SK-N-SH treated with all-trans-retinoic acid at 6 μM for 48 hours (cell line): ENCODE measurements around the gene CDIPT.
"Not testable (repeated sequence)": the region's sequence is repeated elsewhere in the genome, so short reads cannot be mapped to it uniquely, and the experiment has no call there.

Experiments
- ATAC-seq: fragments of 200-7000 bp; cut with Tn5 transposase; 3 replicates; pipeline ENCODE4 v1.9.1; 2020; ENCODE audit warnings: mild to moderate bottlenecking, moderate library complexity
- ARNTL ChIP-seq: fragments of 450-650 bp; formaldehyde crosslinking; IDR thresholded peaks from 2 replicates; pipeline ENCODE4 v1.5.0; 2020; ENCODE audit warnings: low read depth, mild to moderate bottlenecking, moderate library complexity, borderline replicate concordance
- BACH2 ChIP-seq: fragments of 250-450 bp; sonication (Bioruptor Pico); IDR thresholded peaks from 2 replicates; pipeline ENCODE4 v1.9.0; 2021; ENCODE audit warnings: mild to moderate bottlenecking, borderline replicate concordance
- CSDC2 ChIP-seq: fragments of 250-450 bp; sonication (Bioruptor Pico); IDR thresholded peaks from 2 replicates; pipeline ENCODE4 v1.5.0; 2020; ENCODE audit warnings: mild to moderate bottlenecking, moderate library complexity
- ESRRG ChIP-seq: fragments of 250-450 bp; sonication (Bioruptor Pico); IDR thresholded peaks from 2 replicates; pipeline ENCODE4 v1.6.1; 2021; ENCODE audit warnings: mild to moderate bottlenecking
- GLIS3 ChIP-seq: fragments of 250-450 bp; sonication (Bioruptor Pico); IDR thresholded peaks from 2 replicates; pipeline ENCODE4 v1.5.0; 2020; ENCODE audit warnings: mild to moderate bottlenecking, moderate library complexity
- ISL1 ChIP-seq: fragments of 250-450 bp; sonication (Bioruptor Pico); IDR thresholded peaks from 2 replicates; pipeline ENCODE4 v2.1.2; 2022; ENCODE audit warnings: mild to moderate bottlenecking, moderate library complexity
- OSR1 ChIP-seq: fragments of 250-450 bp; sonication (Bioruptor Pico); IDR thresholded peaks from 2 replicates; pipeline ENCODE4 v1.8.0; 2022; ENCODE audit warnings: moderate library complexity, mild to moderate bottlenecking, inconsistent platforms
- PPARA ChIP-seq: fragments of 250-450 bp; sonication (Bioruptor Pico); IDR thresholded peaks from 2 replicates; pipeline ENCODE4 v1.5.0; 2020; ENCODE audit warnings: mild to moderate bottlenecking, borderline replicate concordance
- RARB ChIP-seq: fragments of 250-450 bp; sonication (Bioruptor Pico); IDR thresholded peaks from 2 replicates; pipeline ENCODE4 v1.8.0; 2021; ENCODE audit warnings: mild to moderate bottlenecking, moderate library complexity
- SNAI2 ChIP-seq: fragments of 250-450 bp; sonication (Bioruptor Pico); IDR thresholded peaks from 2 replicates; pipeline ENCODE4 v1.5.0; 2020; ENCODE audit warnings: mild to moderate bottlenecking, moderate library complexity
- TCF4 ChIP-seq: fragments of 250-450 bp; sonication (Bioruptor Pico); IDR thresholded peaks from 2 replicates; pipeline ENCODE4 v1.8.0; 2021; ENCODE audit warnings: mild to moderate bottlenecking, moderate library complexity, borderline replicate concordance
- TOX ChIP-seq: fragments of 250-450 bp; sonication (Bioruptor Pico); IDR thresholded peaks from 2 replicates; pipeline ENCODE4 v1.8.0; 2021; ENCODE audit warnings: mild to moderate bottlenecking, moderate library complexity, borderline replicate concordance
- ZC3H10 ChIP-seq: fragments of 250-450 bp; sonication (Bioruptor Pico); IDR thresholded peaks from 2 replicates; pipeline ENCODE4 v1.5.1; 2021; ENCODE audit warnings: mild to moderate bottlenecking, moderate library complexity
- ZFP3 ChIP-seq: fragments of 250-450 bp; sonication (Bioruptor Pico); IDR thresholded peaks from 2 replicates; pipeline ENCODE4 v1.5.0; 2020; ENCODE audit warnings: mild to moderate bottlenecking, moderate library complexity
- ZFP30 ChIP-seq: fragments of 450-650 bp; formaldehyde crosslinking; IDR thresholded peaks from 2 replicates; pipeline ENCODE4 v1.5.0; 2022; ENCODE audit warnings: mild to moderate bottlenecking, moderate library complexity
- ZNF565 ChIP-seq: fragments of 450-650 bp; formaldehyde crosslinking; conservative IDR thresholded peaks from 2 replicates; pipeline ENCODE4 v1.5.0; 2020; ENCODE audit warnings: low read depth, mild to moderate bottlenecking, moderate library complexity
- ZNF70 ChIP-seq: fragments of 450-650 bp; formaldehyde crosslinking; IDR thresholded peaks from 2 replicates; pipeline ENCODE4 v1.5.0; 2020; ENCODE audit warnings: mild to moderate bottlenecking, moderate library complexity
- ZNF8 ChIP-seq: fragments of 450-650 bp; formaldehyde crosslinking; IDR thresholded peaks from 2 replicates; pipeline ENCODE4 v1.5.0; 2020; ENCODE audit warnings: mild to moderate bottlenecking, moderate library complexity
- TF ChIP-seq, protein P1 (sequence below): fragments of 250-450 bp; sonication (Bioruptor Pico); IDR thresholded peaks from 2 replicates; pipeline ENCODE4 v1.8.0; 2020; ENCODE audit warnings: mild to moderate bottlenecking, moderate library complexity, borderline replicate concordance
- TF ChIP-seq, protein P2 (sequence below): fragments of 250-450 bp; sonication (Bioruptor Pico); IDR thresholded peaks from 2 replicates; pipeline ENCODE4 v1.5.1; 2020; ENCODE audit warnings: low read depth, mild to moderate bottlenecking, moderate library complexity
- TF ChIP-seq, protein P3 (sequence below): fragments of 250-450 bp; sonication (Bioruptor Pico); IDR thresholded peaks from 2 replicates; pipeline ENCODE4 v1.5.1; 2021; ENCODE audit warnings: mild to moderate bottlenecking, moderate library complexity
- TF ChIP-seq, protein P4 (sequence below): fragments of 250-450 bp; sonication (Bioruptor Pico); IDR thresholded peaks from 2 replicates; pipeline ENCODE4 v1.5.0; 2020; ENCODE audit warnings: mild to moderate bottlenecking, moderate library complexity

The CDIPT gene

DNA sequence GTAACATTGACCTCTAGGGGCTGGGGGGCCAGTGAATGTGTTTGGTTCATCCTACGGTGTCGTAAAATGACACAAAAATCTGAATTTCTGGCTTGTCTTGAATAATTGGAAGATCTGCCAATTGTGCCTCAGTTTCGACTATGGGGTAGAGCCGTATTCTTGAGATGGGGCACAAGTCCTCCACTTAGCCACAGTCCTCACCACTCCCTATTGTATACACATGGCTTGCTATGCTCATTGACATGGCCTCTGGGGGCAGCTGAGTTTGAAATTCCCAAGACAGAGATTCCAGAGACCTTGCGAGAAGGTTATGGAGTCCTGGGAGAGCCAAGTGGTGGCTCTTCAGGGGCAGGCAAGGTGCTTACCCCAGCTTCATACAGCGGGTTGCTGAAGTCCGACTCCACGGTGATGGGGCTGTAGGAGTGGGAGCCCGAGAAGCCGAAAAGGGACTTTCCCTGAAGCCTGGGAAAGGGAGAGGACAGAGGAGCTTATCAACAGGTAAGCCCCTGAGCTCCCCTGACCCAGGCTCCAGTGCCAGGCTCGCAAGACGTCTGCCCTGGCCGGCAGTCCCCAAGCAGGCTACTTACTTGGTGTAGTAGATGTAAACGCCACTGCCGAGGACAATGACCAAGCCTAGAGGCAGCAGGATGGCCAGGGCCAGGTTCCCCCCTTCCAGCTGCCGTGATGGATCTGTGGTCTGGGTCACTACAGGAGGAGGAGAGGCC lies 9.0 kb upstream of the CDIPT start:
- TF ChIP-seq RARB (no peak), ZNF565 (CRISPR knock-in tag) (no peak), CSDC2 (no peak), ZFP30 (no peak), TCF4 (no peak), ARNTL (CRISPR knock-in tag) (no peak), ZFP3 (CRISPR knock-in tag) (no peak), ZNF8 (CRISPR knock-in tag) (no peak), BACH2 (CRISPR knock-in tag) (no peak), ZNF70 (CRISPR knock-in tag) (no peak), TOX (CRISPR knock-in tag) (no peak), SNAI2 (CRISPR knock-in tag) (no peak), ESRRG (no peak), ISL1 (CRISPR knock-in tag) (no peak), OSR1 (CRISPR knock-in tag) (no peak), PPARA (CRISPR knock-in tag) (no peak)
- TF ChIP-seq, protein P1, sequence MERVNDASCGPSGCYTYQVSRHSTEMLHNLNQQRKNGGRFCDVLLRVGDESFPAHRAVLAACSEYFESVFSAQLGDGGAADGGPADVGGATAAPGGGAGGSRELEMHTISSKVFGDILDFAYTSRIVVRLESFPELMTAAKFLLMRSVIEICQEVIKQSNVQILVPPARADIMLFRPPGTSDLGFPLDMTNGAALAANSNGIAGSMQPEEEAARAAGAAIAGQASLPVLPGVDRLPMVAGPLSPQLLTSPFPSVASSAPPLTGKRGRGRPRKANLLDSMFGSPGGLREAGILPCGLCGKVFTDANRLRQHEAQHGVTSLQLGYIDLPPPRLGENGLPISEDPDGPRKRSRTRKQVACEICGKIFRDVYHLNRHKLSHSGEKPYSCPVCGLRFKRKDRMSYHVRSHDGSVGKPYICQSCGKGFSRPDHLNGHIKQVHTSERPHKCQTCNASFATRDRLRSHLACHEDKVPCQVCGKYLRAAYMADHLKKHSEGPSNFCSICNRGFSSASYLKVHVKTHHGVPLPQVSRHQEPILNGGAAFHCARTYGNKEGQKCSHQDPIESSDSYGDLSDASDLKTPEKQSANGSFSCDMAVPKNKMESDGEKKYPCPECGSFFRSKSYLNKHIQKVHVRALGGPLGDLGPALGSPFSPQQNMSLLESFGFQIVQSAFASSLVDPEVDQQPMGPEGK (CRISPR knock-in tag): no peak
- TF ChIP-seq, protein P2, sequence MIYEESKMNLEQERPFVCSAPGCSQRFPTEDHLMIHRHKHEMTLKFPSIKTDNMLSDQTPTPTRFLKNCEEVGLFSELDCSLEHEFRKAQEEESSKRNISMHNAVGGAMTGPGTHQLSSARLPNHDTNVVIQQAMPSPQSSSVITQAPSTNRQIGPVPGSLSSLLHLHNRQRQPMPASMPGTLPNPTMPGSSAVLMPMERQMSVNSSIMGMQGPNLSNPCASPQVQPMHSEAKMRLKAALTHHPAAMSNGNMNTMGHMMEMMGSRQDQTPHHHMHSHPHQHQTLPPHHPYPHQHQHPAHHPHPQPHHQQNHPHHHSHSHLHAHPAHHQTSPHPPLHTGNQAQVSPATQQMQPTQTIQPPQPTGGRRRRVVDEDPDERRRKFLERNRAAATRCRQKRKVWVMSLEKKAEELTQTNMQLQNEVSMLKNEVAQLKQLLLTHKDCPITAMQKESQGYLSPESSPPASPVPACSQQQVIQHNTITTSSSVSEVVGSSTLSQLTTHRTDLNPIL (CRISPR knock-in tag): no peak
- TF ChIP-seq, protein P3, sequence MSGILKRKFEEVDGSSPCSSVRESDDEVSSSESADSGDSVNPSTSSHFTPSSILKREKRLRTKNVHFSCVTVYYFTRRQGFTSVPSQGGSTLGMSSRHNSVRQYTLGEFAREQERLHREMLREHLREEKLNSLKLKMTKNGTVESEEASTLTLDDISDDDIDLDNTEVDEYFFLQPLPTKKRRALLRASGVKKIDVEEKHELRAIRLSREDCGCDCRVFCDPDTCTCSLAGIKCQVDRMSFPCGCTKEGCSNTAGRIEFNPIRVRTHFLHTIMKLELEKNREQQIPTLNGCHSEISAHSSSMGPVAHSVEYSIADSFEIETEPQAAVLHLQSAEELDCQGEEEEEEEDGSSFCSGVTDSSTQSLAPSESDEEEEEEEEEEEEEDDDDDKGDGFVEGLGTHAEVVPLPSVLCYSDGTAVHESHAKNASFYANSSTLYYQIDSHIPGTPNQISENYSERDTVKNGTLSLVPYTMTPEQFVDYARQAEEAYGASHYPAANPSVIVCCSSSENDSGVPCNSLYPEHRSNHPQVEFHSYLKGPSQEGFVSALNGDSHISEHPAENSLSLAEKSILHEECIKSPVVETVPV: no peak
- TF ChIP-seq, protein P4, sequence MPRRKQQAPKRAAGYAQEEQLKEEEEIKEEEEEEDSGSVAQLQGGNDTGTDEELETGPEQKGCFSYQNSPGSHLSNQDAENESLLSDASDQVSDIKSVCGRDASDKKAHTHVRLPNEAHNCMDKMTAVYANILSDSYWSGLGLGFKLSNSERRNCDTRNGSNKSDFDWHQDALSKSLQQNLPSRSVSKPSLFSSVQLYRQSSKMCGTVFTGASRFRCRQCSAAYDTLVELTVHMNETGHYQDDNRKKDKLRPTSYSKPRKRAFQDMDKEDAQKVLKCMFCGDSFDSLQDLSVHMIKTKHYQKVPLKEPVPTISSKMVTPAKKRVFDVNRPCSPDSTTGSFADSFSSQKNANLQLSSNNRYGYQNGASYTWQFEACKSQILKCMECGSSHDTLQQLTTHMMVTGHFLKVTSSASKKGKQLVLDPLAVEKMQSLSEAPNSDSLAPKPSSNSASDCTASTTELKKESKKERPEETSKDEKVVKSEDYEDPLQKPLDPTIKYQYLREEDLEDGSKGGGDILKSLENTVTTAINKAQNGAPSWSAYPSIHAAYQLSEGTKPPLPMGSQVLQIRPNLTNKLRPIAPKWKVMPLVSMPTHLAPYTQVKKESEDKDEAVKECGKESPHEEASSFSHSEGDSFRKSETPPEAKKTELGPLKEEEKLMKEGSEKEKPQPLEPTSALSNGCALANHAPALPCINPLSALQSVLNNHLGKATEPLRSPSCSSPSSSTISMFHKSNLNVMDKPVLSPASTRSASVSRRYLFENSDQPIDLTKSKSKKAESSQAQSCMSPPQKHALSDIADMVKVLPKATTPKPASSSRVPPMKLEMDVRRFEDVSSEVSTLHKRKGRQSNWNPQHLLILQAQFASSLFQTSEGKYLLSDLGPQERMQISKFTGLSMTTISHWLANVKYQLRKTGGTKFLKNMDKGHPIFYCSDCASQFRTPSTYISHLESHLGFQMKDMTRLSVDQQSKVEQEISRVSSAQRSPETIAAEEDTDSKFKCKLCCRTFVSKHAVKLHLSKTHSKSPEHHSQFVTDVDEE (CRISPR knock-in tag): no peak
- no peak for ATAC-seq

DNA sequence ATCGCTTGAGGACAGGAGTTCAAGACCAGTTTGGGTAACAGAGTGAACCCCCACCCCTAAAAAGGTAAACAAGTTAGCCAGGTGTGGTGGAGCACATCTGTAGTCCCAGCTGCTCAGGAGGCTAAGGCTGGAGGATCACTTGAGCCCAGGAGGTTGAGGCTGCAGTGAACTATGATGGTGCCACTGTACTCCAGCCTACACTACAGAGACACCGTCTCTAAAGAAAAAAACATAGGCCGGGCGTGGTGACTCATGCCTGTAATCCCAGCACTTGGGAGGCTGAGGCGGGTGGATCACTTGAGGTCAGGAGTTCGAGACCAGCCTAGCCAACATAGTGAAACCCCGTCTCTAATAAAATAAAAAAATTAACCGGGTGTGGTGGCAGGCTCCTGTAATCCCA lies 6.0 kb upstream of the CDIPT start:
- not testable (repeated sequence) for ATAC-seq

DNA sequence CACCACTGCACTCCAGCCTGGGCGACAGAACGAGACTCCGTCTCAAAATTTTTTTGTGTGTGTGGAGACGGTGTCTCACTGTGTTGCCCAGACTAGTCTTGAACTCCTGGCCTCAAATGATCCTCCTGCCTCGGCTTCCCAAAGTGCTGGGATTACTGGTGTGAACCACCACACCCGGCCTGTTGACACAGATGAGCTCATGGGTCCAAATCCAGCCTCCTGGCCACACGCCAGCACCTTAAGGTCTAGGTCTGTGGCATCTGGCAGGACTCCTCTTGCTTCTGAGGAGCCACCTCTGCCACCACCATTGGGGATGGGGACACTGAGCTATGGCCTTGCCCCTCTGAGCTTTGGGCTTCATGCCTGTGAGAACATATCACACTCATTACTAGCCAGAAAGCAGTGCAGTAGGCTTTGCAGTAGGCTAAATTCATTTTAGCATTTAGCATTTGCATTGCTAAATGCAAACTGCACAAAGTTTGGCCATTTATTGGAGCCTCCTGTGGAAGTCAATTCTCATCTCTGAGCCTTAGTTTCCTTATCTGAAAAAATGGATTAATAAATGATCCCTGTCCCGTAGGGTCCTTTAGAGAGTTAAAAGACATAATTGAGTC lies 5.5 kb upstream of the CDIPT start:
- no peak for ATAC-seq
- no peak for TF ChIP-seq ZC3H10
- TF ChIP-seq BACH2 (CRISPR knock-in tag): no peak
- no peak for TF ChIP-seq PPARA (CRISPR knock-in tag)
- TF ChIP-seq GLIS3 (CRISPR knock-in tag): no peak
- TF ChIP-seq, all 23 proteins: peak for 0

DNA sequence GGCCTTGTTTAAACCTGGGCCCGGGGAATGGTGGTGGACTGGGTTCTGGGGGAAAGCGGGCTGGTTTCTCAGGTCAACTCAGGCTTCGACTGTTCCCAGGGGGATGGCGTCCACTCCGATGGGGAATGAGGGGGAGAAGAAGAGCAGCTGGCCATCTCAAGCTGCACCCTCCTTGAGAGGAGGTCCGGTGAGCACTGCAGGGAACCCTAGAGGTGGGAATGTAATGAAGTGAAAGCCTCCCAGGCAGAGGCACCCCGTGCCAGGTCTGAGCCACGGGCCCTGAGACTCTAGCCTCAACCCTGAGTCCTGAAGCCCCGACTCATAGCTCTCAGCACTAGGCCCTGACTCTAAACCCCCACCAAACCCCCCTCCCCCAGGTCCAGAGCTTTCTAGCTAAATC lies 1.2 kb upstream of the CDIPT start:
- ATAC-seq: no peak

More for the DNA sequence above, 1.2 kb upstream of the CDIPT start:
- TF ChIP-seq BACH2 (CRISPR knock-in tag) (no peak), PPARA (CRISPR knock-in tag) (no peak)
